Endothelial cell of umbilical vein (primary cell): Measurements from ENCODE around the gene XXYLT1. TPM values are rescaled to one million over a fixed set of nuclear protein-coding genes. Genes with fewer than 3 reads are reported as not detected.

ENCODE experiments used
- BruUV-seq: library from RNA; stranded (reverse); fragments of 400-500 nt; replicated peaks from 2 replicates; lab custom pipeline; 2021; lab: Mats Ljungman, UMichigan
- CTCF ChIA-PET: fragments of 300-600, 350-600 bp; sonication (Branson Sonifier 250); formaldehyde crosslinking; loops from one replicate; lab custom pipeline; 2021; ENCODE audit warnings: antibody characterized with exemption, inconsistent platforms; lab: Charles Lee
- POLR2A ChIA-PET: fragments of 300-600, 350-600 bp; sonication (Branson Sonifier 250); formaldehyde crosslinking; loops from one replicate; lab custom pipeline; 2021; ENCODE audit warnings: antibody characterized with exemption, inconsistent platforms; lab: Charles Lee
- DNase-seq: peaks from one replicate; pipeline ENCODE4 v3.0.0-alpha.2; 2011; ENCODE audit warnings: low read depth, low spot score
- FAIRE-seq: peaks from 2 replicates; lab custom pipeline; 2011; peaks lifted over from hg19 to GRCh38; lab: Jason Lieb, UNC
- H2AFZ ChIP-seq: 2 replicates; pipeline ENCODE4 v1.6.0; 2012; ENCODE audit warnings: low read depth, low read length, control low read depth, inconsistent platforms
- H3K27ac ChIP-seq: 2 replicates; pipeline ENCODE4 v1.5.1; 2011; ENCODE audit warnings: low read depth, mild to moderate bottlenecking, control low read depth, low read length, moderate library complexity; ENCODE audit not compliant: insufficient read depth
- H3K27me3 ChIP-seq, 2 experiments: 2 replicates each; pipeline versions ENCODE4 v1.6.0 to v1.6.1; 2011; ENCODE audit warnings: low read length in 2 of 2, mixed read lengths in 1 of 2; ENCODE audit not compliant: control insufficient read depth in 2 of 2, insufficient read depth in 2 of 2
- H3K36me3 ChIP-seq, 2 experiments: 2 replicates in 1 of 2; 3 replicates in 1 of 2; pipeline ENCODE4 v1.5.1; 2011; ENCODE audit warnings: low read length in 2 of 2, mild to moderate bottlenecking in 1 of 2, moderate library complexity in 1 of 2; ENCODE audit not compliant: control insufficient read depth in 2 of 2, insufficient read depth in 2 of 2; ENCODE audit errors: extremely low read depth in 1 of 2
- H3K4me1 ChIP-seq: 3 replicates; pipeline ENCODE4 v1.5.1; 2011; ENCODE audit warnings: mild to moderate bottlenecking, low read length; ENCODE audit not compliant: control insufficient read depth, insufficient read depth; ENCODE audit errors: extremely low read depth
- H3K4me2 ChIP-seq: 2 replicates; pipeline ENCODE4 v1.6.1; 2011; ENCODE audit warnings: low read length, control low read depth, mixed read lengths; ENCODE audit not compliant: insufficient read depth
- H3K4me3 ChIP-seq, 3 experiments: fragments of 200-600 bp in 1 of 3; sonication (generic), shearing (Covaris generic) in 1 of 3; replicated peaks in 1 of 3; 2 replicates each; pipeline ENCODE4 v1.5.1; 2011 to 2016; ENCODE audit warnings: control low read depth in 3 of 3, low read length in 3 of 3, mild to moderate bottlenecking in 2 of 3, inconsistent platforms in 1 of 3, low read depth in 1 of 3, moderate library complexity in 1 of 3; ENCODE audit not compliant: insufficient read depth in 1 of 3
- H3K79me2 ChIP-seq: 2 replicates; pipeline ENCODE4 v1.6.0; 2012; ENCODE audit warnings: low read length, inconsistent platforms; ENCODE audit not compliant: control insufficient read depth, insufficient read depth
- H3K9ac ChIP-seq: replicated peaks from 2 replicates; pipeline ENCODE3; 2011; ENCODE audit warnings: low read length, control low read depth; ENCODE audit not compliant: insufficient read depth; ENCODE audit errors: extremely low read depth
- H3K9me1 ChIP-seq: replicated peaks from 3 replicates; pipeline ENCODE4 v1.6.0; 2011; ENCODE audit warnings: mild to moderate bottlenecking, low read length; ENCODE audit not compliant: control insufficient read depth, insufficient read depth; ENCODE audit errors: extremely low read depth
- H3K9me3 ChIP-seq: replicated peaks from 2 replicates; pipeline ENCODE4 v1.5.1; 2012; ENCODE audit warnings: low read length, inconsistent platforms; ENCODE audit not compliant: control insufficient read depth, insufficient read depth
- H4K20me1 ChIP-seq: replicated peaks from 2 replicates; pipeline ENCODE3; 2011; ENCODE audit warnings: mild to moderate bottlenecking, low read length; ENCODE audit not compliant: control insufficient read depth, insufficient read depth; ENCODE audit errors: extremely low read depth
- CTCF ChIP-seq, 2 donors: IDR thresholded peaks; 1 replicate in 1 of 2; 2 replicates in 1 of 2; pipeline ENCODE4 v1.5.1; 2011; ENCODE audit warnings: low read length in 2 of 2, mild to moderate bottlenecking in 2 of 2, moderate library complexity in 2 of 2, control low read depth in 1 of 2, inconsistent platforms in 1 of 2, low read depth in 1 of 2; ENCODE audit not compliant: insufficient read depth in 1 of 2; ENCODE audit errors: extremely low read depth in 1 of 2
- EZH2 ChIP-seq: IDR thresholded peaks from 2 replicates; pipeline ENCODE4 v1.6.1; 2012; ENCODE audit warnings: borderline replicate concordance, low read depth, mild to moderate bottlenecking, moderate library complexity, low read length, inconsistent platforms; ENCODE audit not compliant: severe bottlenecking
- FOS ChIP-seq: IDR thresholded peaks from 2 replicates; pipeline ENCODE4 v1.6.1; 2011; ENCODE audit warnings: mild to moderate bottlenecking, low read length, moderate library complexity, borderline replicate concordance; ENCODE audit not compliant: insufficient read depth
- GATA2 ChIP-seq: IDR thresholded peaks from 2 replicates; pipeline ENCODE4 v1.7.0; 2011; ENCODE audit warnings: low read depth, mild to moderate bottlenecking, moderate library complexity, mixed read lengths, low read length; ENCODE audit not compliant: insufficient read length, insufficient read depth
- JUN ChIP-seq: IDR thresholded peaks from 2 replicates; pipeline ENCODE4 v1.6.1; 2011; ENCODE audit warnings: borderline replicate concordance, low read depth; ENCODE audit not compliant: insufficient read length, insufficient read depth
- MYC ChIP-seq: IDR thresholded peaks from one replicate; pipeline ENCODE4 v1.6.1; 2011; ENCODE audit warnings: mild to moderate bottlenecking, low read depth, low read length
- POLR2A ChIP-seq: IDR thresholded peaks from 2 replicates; pipeline ENCODE4 v1.6.1; 2012; ENCODE audit warnings: low read depth, mild to moderate bottlenecking, control low read depth, low read length
- POLR2AphosphoS5 ChIP-seq: IDR thresholded peaks from 2 replicates; pipeline ENCODE4 v1.6.1; 2012; ENCODE audit warnings: low read depth, mild to moderate bottlenecking, control low read depth, low read length, moderate library complexity; ENCODE audit not compliant: insufficient read depth
- dilution Hi-C: fragments of 300-500 bp; cut with MboI; formaldehyde crosslinking; loops from one replicate; pipeline ENCODE4 v1.15.0; 2019; ENCODE audit warnings: low sequenced_read_pairs; ENCODE audit not compliant: extremely low pct_ligation_motif_present
- intact Hi-C: fragments of 100-400 bp; cut with micrococcal nuclease; formaldehyde crosslinking; loops from one replicate; pipeline ENCODE4 v1.10.0; 2022
- polyA plus RNA-seq, 4 experiments: library from polyadenylated mRNA; depleted of rRNA in 3 of 4; stranded (reverse) in 3 of 4; unstranded in 1 of 4; fragments of >200 nt; gene quantifications; 2 replicates each; pipeline versions ENCODE4 v1.2.1 to v1.2.3, GENCODE V29; 2011 to 2012; ENCODE audit warnings: missing spikeins in 1 of 4
- total RNA-seq: library from RNA; stranded (reverse); gene quantifications from 2 replicates; pipeline ENCODE4 v1.2.3, GENCODE V29; 2021
- TF ChIP-seq, protein P1 (sequence below): IDR thresholded peaks from 2 replicates; pipeline ENCODE4 v1.6.1; 2011; ENCODE audit not compliant: insufficient read depth, insufficient read length

Gene XXYLT1
- total and polyA plus RNA-seq, 2 donors (not counting 3 experiments of a cell fraction or from before 2014, with no cell fraction given): 54.4 to 78.1 TPM

DNA sequence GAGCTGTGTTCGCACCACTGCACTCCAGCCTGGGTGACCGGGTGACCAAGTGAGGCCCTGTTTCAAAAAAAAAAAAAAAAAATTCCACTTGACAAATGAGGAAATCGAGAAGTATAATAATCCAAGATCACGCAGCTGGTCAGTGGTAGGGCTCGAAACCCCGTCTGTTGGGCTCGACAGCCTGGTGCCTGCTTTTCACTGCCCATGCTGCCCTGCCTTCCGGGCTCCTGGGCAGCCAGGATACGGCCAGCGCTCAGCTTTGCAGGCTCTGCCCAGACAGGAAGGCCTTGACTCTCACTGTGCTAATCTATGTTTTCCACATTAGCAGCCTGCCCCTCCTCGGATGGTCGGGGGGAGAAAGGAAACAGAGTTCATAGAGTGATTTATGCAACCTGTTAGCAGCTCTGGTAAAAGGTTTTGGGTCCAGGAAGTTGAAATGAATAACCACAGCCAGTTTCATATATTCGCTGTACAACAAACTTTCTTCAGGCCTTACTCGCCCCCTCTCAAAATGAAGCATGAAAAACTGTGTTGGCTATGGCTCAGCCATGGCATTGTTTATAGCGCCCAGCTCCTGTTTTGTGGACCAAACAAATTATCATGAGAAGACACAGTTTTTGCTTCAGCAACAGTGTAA, 108.8 kb downstream of the XXYLT1 start:
- Histone ChIP-seq H3K9ac (peak overlapping the region; percentile 70), H3K4me3 (no peak overlapping the region), H3K4me2 (no peak overlapping the region), H3K36me3 (no peaks in the 10 kb centered on the region), H3K79me2 (peaks cover 8% of the 10 kb centered on the region), H2AFZ (no peak overlapping the region), H3K9me1 (no peaks in the 10 kb centered on the region), H3K27me3 (no peaks in the 10 kb centered on the region), H3K4me1 (peaks cover 85% of the 10 kb centered on the region), H3K9me3 (no peaks in the 10 kb centered on the region), H3K27ac (peak overlapping the region; percentile 95), H4K20me1 (no peaks in the 10 kb centered on the region)
- intact Hi-C loops: loop anchor here (1.0 kb wide), 5 partner anchors 8 to 480 kb away; no protein-coding TSS in a partner anchor
- BruUV-seq: no TSS peak
- CTCF ChIA-PET: interaction anchor here (0.7 to 2.1 kb wide), 14 partner anchors 12 to 479 kb away, joined by 3 to 15 read pairs (median 4); partner anchors contain the start of gene XXYLT1
- DNase-seq (peak; percentile 99), FAIRE-seq (peak; percentile 96)
- TF ChIP-seq MYC: peak; percentile 52
- TF ChIP-seq GATA2: peak; percentile 94
- peak; percentile 52 for TF ChIP-seq FOS
- TF ChIP-seq CTCF (IDR thresholded peaks at IDR 0.05; ENCODE audit: extremely low read depth in 1 of 2, insufficient read depth in 1 of 2, low read depth in 1 of 2, low read length in 2 of 2): no peak
- peak; percentile 98 for TF ChIP-seq POLR2AphosphoS5
- peak; percentile 56 for TF ChIP-seq JUN
- TF ChIP-seq POLR2A: peak; percentile 89
- no peak for TF ChIP-seq EZH2
- TF ChIP-seq, protein P1, sequence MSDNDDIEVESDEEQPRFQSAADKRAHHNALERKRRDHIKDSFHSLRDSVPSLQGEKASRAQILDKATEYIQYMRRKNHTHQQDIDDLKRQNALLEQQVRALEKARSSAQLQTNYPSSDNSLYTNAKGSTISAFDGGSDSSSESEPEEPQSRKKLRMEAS: no peak
- dilution Hi-C loops: no loop called here
- POLR2A ChIA-PET: interaction anchor here (0.6 to 1.7 kb wide), 14 partner anchors 8 to 490 kb away, joined by 3 to 16 read pairs (median 3); partner anchors contain the start of gene LSG1
